ENCODE measurements around the gene RPAIN.

Gene RPAIN

GRCh38 chr17:5396612-5397011 lies 23.4 kb upstream of the RPAIN start:
- TF ChIP-seq TOX (CRISPR knock-in tag; IDR thresholded peaks at IDR 0.05; ENCODE audit: borderline replicate concordance) (no peak), BACH2 (CRISPR knock-in tag; IDR thresholded peaks at IDR 0.05; ENCODE audit: borderline replicate concordance) (no peak), ESRRG (CRISPR knock-in tag; IDR thresholded peaks at IDR 0.05) (no peak), TSHZ2 (CRISPR knock-in tag; IDR thresholded peaks at IDR 0.05) (no peak), ZNF70 (CRISPR knock-in tag; IDR thresholded peaks at IDR 0.05) (no peak), ZFP3 (CRISPR knock-in tag; IDR thresholded peaks at IDR 0.05) (no peak), ZC3H10 (CRISPR knock-in tag; IDR thresholded peaks at IDR 0.05) (no peak), ZFP30 (CRISPR knock-in tag; IDR thresholded peaks at IDR 0.05) (no peak), ZNF8 (CRISPR knock-in tag; IDR thresholded peaks at IDR 0.05) (no peak), POU6F1 (CRISPR knock-in tag; IDR thresholded peaks at IDR 0.05; ENCODE audit: borderline replicate concordance, low read depth) (no peak), CREB5 (CRISPR knock-in tag; IDR thresholded peaks at IDR 0.05; ENCODE audit: low read depth) (no peak), ZNF565 (CRISPR knock-in tag; conservative IDR thresholded peaks at IDR 0.05; ENCODE audit: low read depth) (no peak), ISL1 (CRISPR knock-in tag; IDR thresholded peaks at IDR 0.05) (no peak), SNAI2 (CRISPR knock-in tag; IDR thresholded peaks at IDR 0.05) (no peak), RARB (CRISPR knock-in tag; IDR thresholded peaks at IDR 0.05) (no peak), GLIS3 (CRISPR knock-in tag; IDR thresholded peaks at IDR 0.05) (no peak), PATZ1 (CRISPR knock-in tag; IDR thresholded peaks at IDR 0.05; ENCODE audit: borderline replicate concordance) (no peak), PPARA (CRISPR knock-in tag; IDR thresholded peaks at IDR 0.05; ENCODE audit: borderline replicate concordance) (no peak), OSR1 (CRISPR knock-in tag; IDR thresholded peaks at IDR 0.05) (no peak)
- ATAC-seq = no peak

GRCh38 chr17:5399767-5400166 lies 20.2 kb upstream of the RPAIN start:
- ATAC-seq = no peak
- TF ChIP-seq PATZ1 (CRISPR knock-in tag; IDR thresholded peaks at IDR 0.05; ENCODE audit: borderline replicate concordance) (no peak), TCF4 (CRISPR knock-in tag; IDR thresholded peaks at IDR 0.05; ENCODE audit: borderline replicate concordance) (no peak), ZFP30 (CRISPR knock-in tag; IDR thresholded peaks at IDR 0.05) (no peak), PPARA (CRISPR knock-in tag; IDR thresholded peaks at IDR 0.05; ENCODE audit: borderline replicate concordance) (no peak), ISL1 (CRISPR knock-in tag; IDR thresholded peaks at IDR 0.05) (no peak), CSRNP3 (CRISPR knock-in tag; IDR thresholded peaks at IDR 0.05) (no peak), ZFP3 (CRISPR knock-in tag; IDR thresholded peaks at IDR 0.05) (no peak), POU6F1 (CRISPR knock-in tag; IDR thresholded peaks at IDR 0.05; ENCODE audit: borderline replicate concordance, low read depth) (no peak), SNAI2 (CRISPR knock-in tag; IDR thresholded peaks at IDR 0.05) (no peak), ZC3H10 (CRISPR knock-in tag; IDR thresholded peaks at IDR 0.05) (no peak), BACH2 (CRISPR knock-in tag; IDR thresholded peaks at IDR 0.05; ENCODE audit: borderline replicate concordance) (no peak), GLIS3 (CRISPR knock-in tag; IDR thresholded peaks at IDR 0.05) (no peak), TSHZ2 (CRISPR knock-in tag; IDR thresholded peaks at IDR 0.05) (no peak), ZNF565 (CRISPR knock-in tag; conservative IDR thresholded peaks at IDR 0.05; ENCODE audit: low read depth) (no peak), ESRRG (CRISPR knock-in tag; IDR thresholded peaks at IDR 0.05) (no peak), CREB5 (CRISPR knock-in tag; IDR thresholded peaks at IDR 0.05; ENCODE audit: low read depth) (no peak), ZNF8 (CRISPR knock-in tag; IDR thresholded peaks at IDR 0.05) (no peak)

Measured in SK-N-SH treated with all-trans-retinoic acid at 6 μM for 48 hours (cell line).